Mucosa of descending colon (tissue), 3 donors: Measurements from ENCODE around the gene TRMT61B. TPM values are rescaled to one million over a fixed set of nuclear protein-coding genes. Genes with fewer than 3 reads are reported as not detected.

Experiments
- ATAC-seq: fragments of 200-7000 bp; cut with Tn5 transposase; one replicate; pipeline ENCODE4 v1.9.1; 2020; ENCODE audit warnings: mild to moderate bottlenecking, moderate library complexity
- DNase-seq, 3 donors: peaks; one replicate each; pipeline ENCODE4 v3.0.0-alpha.2; 2020
- H3K36me3 ChIP-seq: fragments of 200-600 bp; one replicate; pipeline ENCODE4 v1.8.0; 2021; ENCODE audit warnings: low read depth, mild to moderate bottlenecking
- H3K4me1 ChIP-seq: fragments of 200-600 bp; one replicate; pipeline ENCODE4 v1.8.0; 2021; ENCODE audit warnings: low read depth, mild to moderate bottlenecking
- H3K4me3 ChIP-seq: fragments of 200-600 bp; one replicate; pipeline ENCODE4 v1.8.0; 2021; ENCODE audit warnings: mild to moderate bottlenecking
- H3K9me3 ChIP-seq: fragments of 200-600 bp; one replicate; pipeline ENCODE4 v1.8.0; 2021; ENCODE audit warnings: mild to moderate bottlenecking
- intact Hi-C, 2 donors: fragments of 100-400 bp; cut with DNase I in 1 of 2; cut with micrococcal nuclease in 1 of 2; formaldehyde crosslinking; loops; one replicate each; pipeline versions ENCODE4 v1.11.0 to v1.11.1; 2022; cut with DNase I, micrococcal nuclease
- total RNA-seq, 3 donors: library from RNA; stranded (reverse); fragmentation: NEBNext Ultra II Directional in 2 of 3; extraction: Animal tissue kit (Norgen Biotek cat#: 25700) in 2 of 3; gene quantifications; one replicate each; pipeline versions ENCODE4 v1.2.1 to v1.2.4, GENCODE V29; 2021 to 2023
- TF ChIP-seq, protein P1 (sequence below): fragments of 200-600 bp; IDR thresholded peaks from one replicate; pipeline ENCODE4 v1.8.0; 2022; ENCODE audit warnings: antibody characterized with exemption, mild to moderate bottlenecking
- donor health status: DM: no; HTN: no; CAD: no; lungs with moderate emphysema.
- donor health status: DM: no; HTN: no; CAD: no.
- donor health status: DM: no; HTN: yes; CAD: no.

The TRMT61B gene
- total RNA-seq, 3 donors from 2014 or later, result 9.4 to 12.4 (median 9.6) TPM

DNA sequence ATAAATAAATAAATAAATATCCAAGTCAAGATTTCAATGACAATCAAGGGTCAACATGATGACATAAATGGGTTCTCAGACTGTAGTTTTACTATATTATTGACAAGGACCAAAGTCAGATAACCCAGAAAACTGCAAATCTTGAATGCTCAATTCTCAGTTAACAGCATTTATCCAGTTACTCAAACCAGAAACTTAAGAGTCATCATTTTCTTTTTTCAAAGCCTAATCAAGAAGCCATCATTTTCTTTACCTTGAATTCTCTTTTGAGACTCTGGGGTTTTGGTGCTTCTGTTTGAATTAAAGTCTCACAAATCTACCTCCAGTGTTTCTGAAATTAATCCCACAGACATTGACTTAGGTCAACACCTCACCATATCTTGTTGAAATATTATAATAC, 14.1 kb downstream of the TRMT61B start:
- Histone ChIP-seq H3K9me3 (no peaks in the 10 kb centered on the region), H3K36me3 (no peaks in the 10 kb centered on the region), H3K4me1 (no peaks in the 10 kb centered on the region), H3K4me3 (no peak overlapping the region)
- no peak for ATAC-seq
- DNase-seq, result no peak
- intact Hi-C loops, result no loop called here
- TF ChIP-seq, protein P1, sequence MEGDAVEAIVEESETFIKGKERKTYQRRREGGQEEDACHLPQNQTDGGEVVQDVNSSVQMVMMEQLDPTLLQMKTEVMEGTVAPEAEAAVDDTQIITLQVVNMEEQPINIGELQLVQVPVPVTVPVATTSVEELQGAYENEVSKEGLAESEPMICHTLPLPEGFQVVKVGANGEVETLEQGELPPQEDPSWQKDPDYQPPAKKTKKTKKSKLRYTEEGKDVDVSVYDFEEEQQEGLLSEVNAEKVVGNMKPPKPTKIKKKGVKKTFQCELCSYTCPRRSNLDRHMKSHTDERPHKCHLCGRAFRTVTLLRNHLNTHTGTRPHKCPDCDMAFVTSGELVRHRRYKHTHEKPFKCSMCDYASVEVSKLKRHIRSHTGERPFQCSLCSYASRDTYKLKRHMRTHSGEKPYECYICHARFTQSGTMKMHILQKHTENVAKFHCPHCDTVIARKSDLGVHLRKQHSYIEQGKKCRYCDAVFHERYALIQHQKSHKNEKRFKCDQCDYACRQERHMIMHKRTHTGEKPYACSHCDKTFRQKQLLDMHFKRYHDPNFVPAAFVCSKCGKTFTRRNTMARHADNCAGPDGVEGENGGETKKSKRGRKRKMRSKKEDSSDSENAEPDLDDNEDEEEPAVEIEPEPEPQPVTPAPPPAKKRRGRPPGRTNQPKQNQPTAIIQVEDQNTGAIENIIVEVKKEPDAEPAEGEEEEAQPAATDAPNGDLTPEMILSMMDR, result no peak

DNA sequence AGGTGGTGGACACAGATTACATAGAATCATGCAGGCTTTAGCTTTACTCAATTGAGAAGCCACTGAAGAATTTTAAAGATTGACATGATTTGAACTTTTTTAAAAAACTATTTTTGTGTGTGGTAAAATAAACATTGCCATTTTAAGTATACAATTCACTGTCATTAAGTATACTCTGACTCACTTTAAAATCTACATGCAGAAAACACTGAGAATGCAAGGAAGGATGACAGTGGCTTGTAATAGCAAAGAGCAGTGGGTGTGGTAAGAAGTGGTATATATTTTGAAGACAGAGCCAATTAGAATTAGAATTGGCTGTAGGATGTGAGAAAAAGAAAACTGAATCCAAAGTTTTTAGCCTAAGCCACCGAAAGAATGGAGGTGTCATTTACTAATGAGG, 14.9 kb downstream of the TRMT61B start:
- intact Hi-C loops, result no loop called here
- TF ChIP-seq, protein P1, result no peak
- no peak for DNase-seq
- no peak for ATAC-seq
- Histone ChIP-seq H3K9me3 (no peaks in the 10 kb centered on the region), H3K4me1 (no peaks in the 10 kb centered on the region), H3K4me3 (no peak overlapping the region), H3K36me3 (no peaks in the 10 kb centered on the region)

DNA sequence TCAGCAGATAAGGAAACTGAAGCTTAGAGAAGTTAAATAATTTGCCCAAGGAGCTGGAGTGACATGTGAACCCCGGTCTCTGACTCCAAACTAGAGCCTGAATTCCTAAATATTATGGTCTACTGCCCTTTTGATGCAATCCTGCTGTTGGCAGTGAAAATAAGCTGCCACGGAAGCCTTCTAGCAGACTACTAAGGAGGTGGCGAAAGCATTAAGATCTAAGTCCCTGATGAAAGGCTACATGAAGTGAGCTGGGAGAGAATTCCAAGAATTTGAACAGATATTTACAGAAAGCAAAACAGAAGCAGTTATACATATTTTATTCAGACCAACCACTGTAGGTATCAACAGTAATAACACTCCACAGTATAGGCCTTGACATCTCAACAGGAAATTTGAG, 28.1 kb downstream of the TRMT61B start:
- intact Hi-C loops, result no loop called here
- Histone ChIP-seq H3K9me3 (no peaks in the 10 kb centered on the region), H3K4me1 (no peaks in the 10 kb centered on the region), H3K4me3 (no peak overlapping the region), H3K36me3 (no peaks in the 10 kb centered on the region)
- ATAC-seq (no peak), DNase-seq (no peak)
- TF ChIP-seq, protein P1, result no peak

DNA sequence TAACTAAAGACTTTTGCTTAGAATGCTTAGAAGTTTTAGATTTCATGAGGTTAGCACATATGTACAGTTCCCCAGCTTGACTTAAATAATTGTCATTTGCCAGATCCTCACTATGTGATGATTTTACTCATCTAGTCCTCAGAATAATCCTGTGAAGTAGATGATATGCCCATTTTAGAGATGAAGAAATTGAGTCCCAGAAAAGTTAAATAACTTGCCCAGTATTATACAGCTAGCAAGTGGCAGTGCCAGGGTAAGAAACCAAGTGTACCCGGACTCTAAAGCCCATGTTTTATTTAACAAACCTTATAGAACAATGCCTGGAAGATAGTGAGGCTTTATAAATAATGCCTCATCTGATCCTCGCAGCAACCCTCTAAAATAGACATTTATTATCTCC, 31.1 kb downstream of the TRMT61B start:
- no peak overlapping the region for H3K4me3 ChIP-seq
- no peaks in the 10 kb centered on the region for H3K36me3 ChIP-seq
- H3K9me3 ChIP-seq, result no peaks in the 10 kb centered on the region
- intact Hi-C loops, result no loop called here
- no peaks in the 10 kb centered on the region for H3K4me1 ChIP-seq
- ATAC-seq (no peak), DNase-seq (no peak)
- TF ChIP-seq, protein P1, result no peak

DNA sequence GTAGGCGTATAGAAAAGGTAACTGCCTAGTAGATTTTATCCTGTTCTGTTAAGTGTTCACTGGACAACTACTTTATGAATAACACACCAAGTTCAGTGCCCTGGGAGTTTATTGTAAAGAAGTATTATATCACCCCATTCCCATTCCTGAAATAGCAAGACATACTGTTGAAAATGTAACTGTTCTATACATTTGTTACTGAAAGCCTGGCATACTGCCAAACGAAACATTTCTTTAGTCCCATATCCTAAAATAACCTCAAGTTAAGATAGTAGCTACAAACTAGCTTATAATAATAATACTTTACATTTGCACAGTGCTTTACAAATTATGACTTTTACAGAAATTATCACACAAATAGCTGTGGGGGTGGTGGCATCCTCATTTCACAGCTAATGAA, 34.3 kb downstream of the TRMT61B start:
- no peak for ATAC-seq

More for the DNA sequence above, 34.3 kb downstream of the TRMT61B start:
- no peak for DNase-seq
- Histone ChIP-seq H3K4me1 (no peaks in the 10 kb centered on the region), H3K4me3 (no peak overlapping the region), H3K9me3 (no peaks in the 10 kb centered on the region), H3K36me3 (no peaks in the 10 kb centered on the region)
- TF ChIP-seq, protein P1, result no peak
- intact Hi-C loops, result no loop called here
